ENCODE results near the gene PPP2R2C.

- TF ChIP-seq CTCF (optimal IDR thresholded peaks at IDR 0.05 in 1 of 3, IDR thresholded peaks at IDR 0.05 in 1 of 3, conservative IDR thresholded peaks at IDR 0.05 in 1 of 3; ENCODE audit: extremely low read depth in 1 of 3, insufficient read depth in 2 of 3, low read length in 3 of 3) (no peak), EZH2 (IDR thresholded peaks at IDR 0.05; ENCODE audit: low read length) (no peak)
Observed at GRCh38 chr4:6426571-6427438, 45.6 kb downstream of the PPP2R2C start.
